Thyroid gland (tissue), 4 donors: ENCODE results near the gene GGNBP2. TPM values are rescaled to one million over a fixed set of nuclear protein-coding genes. Genes with fewer than 3 reads are reported as not detected.

Source experiments
- DNase-seq, 2 donors: peaks; one replicate each; pipeline ENCODE4 v3.0.0-alpha.2; 2019
- H3K27ac ChIP-seq, 3 donors: fragments of 200-600 bp; sonication (generic); 1 replicate in 2 of 3; 2 replicates in 1 of 3; pipeline ENCODE4 v1.5.1; 2016 to 2019; ENCODE audit warnings: mild to moderate bottlenecking in 1 of 3, moderate library complexity in 1 of 3
- H3K27me3 ChIP-seq: fragments of 200-600 bp; sonication (generic); one replicate; pipeline ENCODE4 v1.5.1; 2019
- H3K36me3 ChIP-seq, 2 donors: fragments of 200-600 bp; sonication (generic); one replicate each; pipeline ENCODE4 v1.5.1; 2016 to 2019
- H3K4me1 ChIP-seq, 2 donors: fragments of 200-600 bp; sonication (generic); one replicate each; pipeline ENCODE4 v1.5.1; 2017 to 2019
- H3K4me3 ChIP-seq, 3 donors: fragments of 200-600 bp; sonication (generic); replicated peaks in 1 of 3; 1 replicate in 2 of 3; 2 replicates in 1 of 3; pipeline ENCODE4 v1.5.1; 2016; ENCODE audit warnings: mild to moderate bottlenecking in 1 of 3
- H3K9me3 ChIP-seq: fragments of 200-600 bp; sonication (generic); one replicate; pipeline ENCODE4 v1.5.1; 2017
- CTCF ChIP-seq, 6 experiments: fragments of 200-600 bp in 3 of 6; fragments of 450-650 bp in 3 of 6; sonication (generic) in 3 of 6; IDR thresholded peaks; one replicate each; pipeline ENCODE4 v1.5.1; 2016 to 2019; ENCODE audit warnings: antibody characterized with exemption in 6 of 6, mild to moderate bottlenecking in 2 of 6, inconsistent platforms in 1 of 6, moderate library complexity in 1 of 6
- POLR2A ChIP-seq, 2 donors: fragments of 450-650 bp; IDR thresholded peaks; one replicate each; pipeline ENCODE4 v1.6.1; 2017; ENCODE audit warnings: antibody characterized with exemption in 2 of 2, mild to moderate bottlenecking in 2 of 2, moderate library complexity in 1 of 2
- WGBS, 2 donors: methylation state at CpG; one replicate each; pipeline ENCODE4 v1.1.5; 2017; 5-methylcytosine and 5-hydroxymethylcytosine counted together
- intact Hi-C: fragments of 100-400 bp; cut with DNase I; formaldehyde crosslinking; loops from one replicate; pipeline ENCODE4 v1.15.1; 2023
- total RNA-seq, 4 donors: library from RNA; depleted of rRNA; stranded (reverse); fragments of >200 nt; gene quantifications; one replicate each; pipeline ENCODE4 v1.2.3, GENCODE V29; 2016

GGNBP2 gene
- total RNA-seq, 4 donors from 2014 or later: 47.3 to 74.1 (median 58.0) TPM

- WGBS, 2 donors: 73 to 89% methylated on average over 6 of the region's 6 CpGs
- Histone ChIP-seq H3K27ac (no peak overlapping the region), H3K36me3 (no peaks in the 10 kb centered on the region), H3K27me3 (no peaks in the 10 kb centered on the region), H3K4me3 (no peak overlapping the region), H3K4me1 (peaks cover 0 to 6% of the 10 kb centered on the region in 2 donors), H3K9me3 (no peaks in the 10 kb centered on the region)
- intact Hi-C loops: loop anchor here (10.0 kb wide), 1 partner anchor 444 kb away; no protein-coding TSS in a partner anchor
- no peak for DNase-seq
- no peak for TF ChIP-seq POLR2A (IDR thresholded peaks at IDR 0.05)
- no peak for TF ChIP-seq CTCF (IDR thresholded peaks at IDR 0.05)
Observed at GRCh38 chr17:36610474-36610873, 65.8 kb downstream of the GGNBP2 start.

GRCh38 chr17:36611345-36612072 lies 66.8 kb downstream of the GGNBP2 start:
- intact Hi-C loops: loop anchor here (10.0 kb wide), 1 partner anchor 443 kb away; no protein-coding TSS in a partner anchor
- 70 to 87% methylated on average over 9 of the region's 9 CpGs for WGBS, 2 donors
- Histone ChIP-seq H3K9me3 (no peaks in the 10 kb centered on the region), H3K4me3 (no peak overlapping the region), H3K27ac (no peak overlapping the region), H3K27me3 (no peaks in the 10 kb centered on the region), H3K36me3 (no peaks in the 10 kb centered on the region), H3K4me1 (peaks cover 0 to 6% of the 10 kb centered on the region in 2 donors)
- no peak for DNase-seq
- no peak for TF ChIP-seq CTCF (IDR thresholded peaks at IDR 0.05)
- TF ChIP-seq POLR2A (IDR thresholded peaks at IDR 0.05): no peak

GRCh38 chr17:36612323-36612722 lies 67.6 kb downstream of the GGNBP2 start:
- intact Hi-C loops: loop anchor here (10.0 kb wide), 1 partner anchor 442 kb away; no protein-coding TSS in a partner anchor
- Histone ChIP-seq H3K27ac (no peak overlapping the region), H3K9me3 (no peaks in the 10 kb centered on the region), H3K27me3 (no peaks in the 10 kb centered on the region), H3K36me3 (no peaks in the 10 kb centered on the region), H3K4me3 (no peak overlapping the region), H3K4me1 (peaks cover 0 to 6% of the 10 kb centered on the region in 2 donors)
- WGBS, 2 donors: 62 to 71% methylated on average over 3 of the region's 3 CpGs
- no peak for DNase-seq
- no peak for TF ChIP-seq POLR2A (IDR thresholded peaks at IDR 0.05)
- TF ChIP-seq CTCF (IDR thresholded peaks at IDR 0.05): no peak

GRCh38 chr17:36613155-36613554 lies 68.4 kb downstream of the GGNBP2 start:
- intact Hi-C loops: loop anchor here (10.0 kb wide), 1 partner anchor 442 kb away; no protein-coding TSS in a partner anchor
- H3K27me3 ChIP-seq: peaks cover 3% of the 10 kb centered on the region
- WGBS, 2 donors: 48 to 55% methylated on average over 4 of the region's 4 CpGs
- H3K36me3 ChIP-seq: no peaks in the 10 kb centered on the region
- DNase-seq: no peak
- no peak overlapping the region for H3K27ac ChIP-seq
- no peak overlapping the region for H3K4me3 ChIP-seq
- H3K4me1 ChIP-seq: peaks cover 0 to 6% of the 10 kb centered on the region in 2 donors
- H3K9me3 ChIP-seq: no peaks in the 10 kb centered on the region
- TF ChIP-seq CTCF (IDR thresholded peaks at IDR 0.05): no peak

GRCh38 chr17:36614081-36614480 lies 69.4 kb downstream of the GGNBP2 start:
- DNase-seq: no peak
- Histone ChIP-seq H3K9me3 (no peaks in the 10 kb centered on the region), H3K4me1 (peaks cover 0 to 1% of the 10 kb centered on the region in 2 donors), H3K27me3 (peaks cover 3% of the 10 kb centered on the region), H3K4me3 (no peak overlapping the region), H3K36me3 (no peaks in the 10 kb centered on the region), H3K27ac (no peak overlapping the region)
- intact Hi-C loops: loop anchor here (10.0 kb wide), 1 partner anchor 441 kb away; no protein-coding TSS in a partner anchor
- TF ChIP-seq CTCF (IDR thresholded peaks at IDR 0.05) (no peak), POLR2A (IDR thresholded peaks at IDR 0.05) (no peak)
- WGBS, 2 donors: 53 to 55% methylated on average over 7 of the region's 7 CpGs
